Activated naive CD4-positive, alpha-beta T cell treated with Interleukin-2 at 50 U/mL for 16 hours (primary cell): ENCODE data around the gene ANGEL1.

Experiments
- DNase-seq: peaks from one replicate; pipeline ENCODE4 v3.0.0-alpha.2; 2020

ANGEL1 gene

GRCh38 chr14:76812422-76813383 is at the start of gene ANGEL1:
ANGEL1 (minus strand) TSS chr14:76812882; CDS start chr14:76812827, 55 bp downstream.
- peak; percentile 97 for DNase-seq

GRCh38 chr14:76861574-76862255 is 49.0 kb upstream of the ANGEL1 start:
- DNase-seq = no peak

- no peak for DNase-seq
Measured at GRCh38 chr14:76856769-76857168, 44.1 kb upstream of the ANGEL1 start.

- no peak for DNase-seq
Measured at GRCh38 chr14:76855066-76855465, 42.4 kb upstream of the ANGEL1 start.

- DNase-seq = no peak
Measured at GRCh38 chr14:76848879-76849278, 36.2 kb upstream of the ANGEL1 start.

- no peak for DNase-seq
Measured at GRCh38 chr14:76846331-76847047, 33.8 kb upstream of the ANGEL1 start.

GRCh38 chr14:76844223-76844622 is 31.5 kb upstream of the ANGEL1 start:
- DNase-seq = peak; percentile 64

- no peak for DNase-seq
Measured at GRCh38 chr14:76842414-76842813, 29.7 kb upstream of the ANGEL1 start.

GRCh38 chr14:76837524-76837923 is 24.8 kb upstream of the ANGEL1 start:
- DNase-seq = no peak

- DNase-seq = no peak
Measured at GRCh38 chr14:76836029-76836630, 23.4 kb upstream of the ANGEL1 start.

- DNase-seq = no peak
Measured at GRCh38 chr14:76834241-76834661, 21.6 kb upstream of the ANGEL1 start.

- DNase-seq = no peak
Measured at GRCh38 chr14:76833011-76833410, 20.3 kb upstream of the ANGEL1 start.

- no peak for DNase-seq
Measured at GRCh38 chr14:76832503-76832988, 19.9 kb upstream of the ANGEL1 start.

GRCh38 chr14:76830556-76830955 is 17.9 kb upstream of the ANGEL1 start:
- no peak for DNase-seq

- DNase-seq = no peak
Measured at GRCh38 chr14:76829650-76830421, 17.2 kb upstream of the ANGEL1 start.

- no peak for DNase-seq
Measured at GRCh38 chr14:76829013-76829365, 16.3 kb upstream of the ANGEL1 start.

- DNase-seq = no peak
Measured at GRCh38 chr14:76828339-76829012, 15.8 kb upstream of the ANGEL1 start.

- no peak for DNase-seq
Measured at GRCh38 chr14:76827696-76828296, 15.1 kb upstream of the ANGEL1 start.

- DNase-seq = no peak
Measured at GRCh38 chr14:76826122-76826521, 13.4 kb upstream of the ANGEL1 start, which contains the start of gene LRRC74A. LRRC74A (plus strand) TSS chr14:76826408; CDS start chr14:76826698, 290 bp downstream.

GRCh38 chr14:76820700-76821099 is 8.0 kb upstream of the ANGEL1 start:
- DNase-seq = no peak
